Aorta (tissue), 4 donors: Measurements from ENCODE around the gene DYNLT3. TPM values are rescaled to one million over a fixed set of nuclear protein-coding genes. Genes with fewer than 3 reads are reported as not detected.

Experiments used
- polyA plus RNA-seq, 2 donors: library from polyadenylated mRNA; stranded (reverse); fragments of 200-250 nt; gene quantifications; one replicate each; pipeline ENCODE4 v1.2.3, GENCODE V29; 2013
- total RNA-seq, 2 donors: library from RNA; stranded (reverse); fragmentation: NEBNext Ultra II Directional; extraction: Animal tissue kit (Norgen Biotek cat#: 25700); gene quantifications; one replicate each; pipeline ENCODE4 v1.2.1, GENCODE V29; 2021
- donor health status: healthy with polysubstance abuse.
- donor health status: Bipolar disorder and iron deficiency.
- donor health status: DM: no; HTN: no; CAD: no.
- donor health status: DM: yes; HTN: yes; CAD: no.

DYNLT3 gene
- total and polyA plus RNA-seq, 4 donors: 43.2 to 94.0 (median 57.6) TPM

Other genes with a start within 250 kb of the DYNLT3 start
- gene XK, start 161.8 kb downstream of the DYNLT3 start, total RNA-seq: 1 to 10 TPM in 1 of 2 donors, under 1 TPM in 1; 0.93 to 1.7 TPM
- gene XK, start 161.8 kb downstream of the DYNLT3 start, polyA plus RNA-seq: 1 to 10 TPM; 1.0 to 3.1 TPM
- gene CYBB, start 67.5 kb downstream of the DYNLT3 start, total RNA-seq: 10 to 100 TPM; 43.2 to 60.4 TPM
- gene CYBB, start 67.5 kb downstream of the DYNLT3 start, polyA plus RNA-seq: 10 to 100 TPM in 1 of 2 donors, 1 to 10 TPM in 1; 3.1 to 10.4 TPM
- gene SYTL5, start 159.0 kb upstream of the DYNLT3 start, total RNA-seq: not detected
- gene SYTL5, start 159.0 kb upstream of the DYNLT3 start, polyA plus RNA-seq: 1 to 10 TPM in 1 of 2 donors, under 1 TPM in 1; 0.18 to 1.8 TPM